ENCODE measurements around the gene FBXO45. TPM values are rescaled to one million over a fixed set of nuclear protein-coding genes. Genes with fewer than 3 reads are reported as not detected.
"Not testable (repeated sequence)": the region's sequence is repeated elsewhere in the genome, so short reads cannot be mapped to it uniquely, and the experiment has no call there.

FBXO45 gene
- total RNA-seq, 1 donor from 2014 or later: 8.2 TPM

DNA sequence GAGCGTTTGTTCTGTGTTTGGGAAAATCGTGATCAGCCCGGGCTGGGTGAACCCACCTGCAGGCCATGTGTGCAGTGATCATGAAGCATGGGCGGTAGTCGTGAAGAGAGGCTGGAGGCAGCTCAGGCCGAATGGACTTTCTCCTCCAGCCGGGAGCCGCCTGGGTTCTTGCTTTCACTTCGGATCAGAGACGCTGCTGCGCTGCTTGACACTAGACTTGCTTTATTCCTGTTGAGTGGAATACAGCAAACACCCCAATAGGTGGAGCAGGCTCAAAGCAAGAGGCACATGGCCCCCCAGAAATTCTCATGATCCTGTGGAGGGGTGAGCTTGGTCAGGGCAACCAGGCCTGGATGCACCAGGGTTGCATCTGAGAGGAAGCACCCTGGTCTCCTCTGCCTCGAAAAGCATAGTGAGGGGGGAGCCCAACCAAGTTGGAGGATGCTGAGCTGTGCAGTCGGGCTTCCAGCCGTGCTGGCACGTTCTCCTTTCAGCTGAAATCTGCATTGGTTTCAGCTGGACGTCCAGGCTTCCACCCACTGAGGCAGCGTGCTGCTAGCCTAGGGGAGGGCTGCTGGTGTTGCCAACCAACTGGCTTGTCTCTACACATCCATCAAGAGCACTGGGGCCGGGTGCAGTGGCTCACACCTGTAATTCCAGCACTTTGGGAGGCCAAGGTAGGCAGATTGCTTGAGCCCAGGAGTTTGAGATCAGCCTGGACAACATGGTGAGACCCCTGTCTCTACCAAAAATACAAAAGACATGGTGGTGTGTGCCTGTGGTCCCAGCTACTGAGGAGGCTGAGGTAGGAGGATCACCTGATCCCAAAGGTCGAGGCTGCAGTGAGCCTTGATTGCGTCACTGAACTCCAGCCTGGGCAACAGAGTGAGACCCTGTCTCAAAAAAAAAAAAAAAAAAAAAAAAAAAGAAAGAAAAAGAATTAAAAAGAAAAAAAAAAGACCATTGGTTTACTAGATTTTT lies 68.2 kb downstream of the FBXO45 start:
- Histone ChIP-seq H3K4me1 (peaks cover 18% of the 10 kb centered on the region), H3K9me3 (no peaks in the 10 kb centered on the region), H3K4me3 (no peak overlapping the region), H3K27me3 (no peaks in the 10 kb centered on the region), H3K36me3 (no peaks in the 10 kb centered on the region), H3K27ac (no peak overlapping the region)
- DNase-seq: no peak
- intact Hi-C loops (cut with DNase I): no loop called here
- no peak for ATAC-seq
- TF ChIP-seq, protein P1, sequence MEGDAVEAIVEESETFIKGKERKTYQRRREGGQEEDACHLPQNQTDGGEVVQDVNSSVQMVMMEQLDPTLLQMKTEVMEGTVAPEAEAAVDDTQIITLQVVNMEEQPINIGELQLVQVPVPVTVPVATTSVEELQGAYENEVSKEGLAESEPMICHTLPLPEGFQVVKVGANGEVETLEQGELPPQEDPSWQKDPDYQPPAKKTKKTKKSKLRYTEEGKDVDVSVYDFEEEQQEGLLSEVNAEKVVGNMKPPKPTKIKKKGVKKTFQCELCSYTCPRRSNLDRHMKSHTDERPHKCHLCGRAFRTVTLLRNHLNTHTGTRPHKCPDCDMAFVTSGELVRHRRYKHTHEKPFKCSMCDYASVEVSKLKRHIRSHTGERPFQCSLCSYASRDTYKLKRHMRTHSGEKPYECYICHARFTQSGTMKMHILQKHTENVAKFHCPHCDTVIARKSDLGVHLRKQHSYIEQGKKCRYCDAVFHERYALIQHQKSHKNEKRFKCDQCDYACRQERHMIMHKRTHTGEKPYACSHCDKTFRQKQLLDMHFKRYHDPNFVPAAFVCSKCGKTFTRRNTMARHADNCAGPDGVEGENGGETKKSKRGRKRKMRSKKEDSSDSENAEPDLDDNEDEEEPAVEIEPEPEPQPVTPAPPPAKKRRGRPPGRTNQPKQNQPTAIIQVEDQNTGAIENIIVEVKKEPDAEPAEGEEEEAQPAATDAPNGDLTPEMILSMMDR (IDR thresholded peaks at IDR 0.05): no peak

DNA sequence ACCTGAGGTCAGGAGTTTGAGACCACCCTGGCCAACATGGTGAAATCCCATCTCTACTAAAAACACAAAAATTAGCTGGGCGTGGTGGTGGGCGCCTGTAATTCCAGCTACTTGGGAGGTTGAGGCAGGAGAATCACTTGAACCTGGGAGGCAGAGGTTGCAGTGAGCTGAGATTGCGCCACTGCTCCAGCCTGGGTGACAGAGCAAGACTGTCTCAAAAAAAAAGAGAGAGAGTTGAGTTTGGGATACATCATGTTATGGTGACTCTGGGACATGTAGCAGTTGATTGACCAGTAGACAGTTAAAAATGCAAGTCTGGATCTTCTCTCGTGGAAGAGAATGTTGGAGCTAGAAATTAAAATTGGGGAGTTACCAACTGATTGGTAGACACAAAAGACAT lies 69.5 kb downstream of the FBXO45 start:
- ATAC-seq; H3K27me3 ChIP-seq; intact Hi-C loops (cut with DNase I); H3K27ac ChIP-seq; DNase-seq; H3K36me3 ChIP-seq; H3K4me3 ChIP-seq; H3K9me3 ChIP-seq: not testable (repeated sequence)
- peaks cover 15% of the 10 kb centered on the region for H3K4me1 ChIP-seq

Other genes starting within 250 kb of the FBXO45 start
- 22.4 TPM for gene TM4SF19, start 230.3 kb upstream of the FBXO45 start, total RNA-seq
- gene UBXN7, start 136.2 kb upstream of the FBXO45 start, total RNA-seq: 54.0 TPM
- 21.1 TPM for gene RNF168, start 64.9 kb upstream of the FBXO45 start, total RNA-seq
- not detected for gene SMCO1, start 53.3 kb upstream of the FBXO45 start, total RNA-seq
- 13.8 TPM for gene WDR53, start 106 bp upstream of the FBXO45 start, total RNA-seq
- 19.5 TPM for gene NRROS, start 71.0 kb downstream of the FBXO45 start, total RNA-seq
- 1.6 TPM for gene CEP19, start 143.6 kb downstream of the FBXO45 start, total RNA-seq
- 17.4 TPM for gene PIGX, start 143.7 kb downstream of the FBXO45 start, total RNA-seq
- gene PAK2, start 171.2 kb downstream of the FBXO45 start, total RNA-seq: 77.8 TPM